A673 (cell line): ENCODE results near the gene KRT10.

ENCODE experiments used
- CTCF ChIP-seq: fragments of 300-800, 200-600 bp; sonication (generic); conservative IDR thresholded peaks from 2 replicates; pipeline ENCODE4 v1.5.1; 2017; ENCODE audit warnings: low read depth, mild to moderate bottlenecking, antibody characterized with exemption, low read length, moderate library complexity, mixed read lengths
- EZH2 ChIP-seq: fragments of 200-600 bp; sonication (generic); IDR thresholded peaks from 2 replicates; pipeline ENCODE4 v1.6.1; 2017; ENCODE audit warnings: borderline replicate concordance, low read depth, mild to moderate bottlenecking, mixed read lengths, antibody characterized with exemption, low read length; ENCODE audit not compliant: poor library complexity, severe bottlenecking

GRCh38 chr17:40852364-40852763, 29.9 kb upstream of the KRT10 start:
- TF ChIP-seq EZH2: no peak
- no peak for TF ChIP-seq CTCF
